LNCaP clone FGC (cell line): Measurements from ENCODE around the gene PRSS16.

Experiments
- DNase-seq: peaks from one replicate; pipeline ENCODE4 v3.0.0-alpha.2; 2011; ENCODE audit warnings: low read depth
- H3K4me3 ChIP-seq: 2 replicates; pipeline ENCODE4 v1.5.1; 2011; ENCODE audit warnings: mild to moderate bottlenecking, low read depth, low read length, control low read depth
- CTCF ChIP-seq: IDR thresholded peaks from 2 replicates; pipeline ENCODE4 v1.5.1; 2012; ENCODE audit warnings: mild to moderate bottlenecking; ENCODE audit not compliant: control insufficient read depth, insufficient read depth; ENCODE audit errors: extremely low read depth

PRSS16 gene

GRCh38 chr6:27248783-27249182, 1.3 kb downstream of the PRSS16 start:
- TF ChIP-seq CTCF, result no peak
- DNase-seq, result no peak
- H3K4me3 ChIP-seq, result no peak overlapping the region

GRCh38 chr6:27250277-27251111, 3.0 kb downstream of the PRSS16 start:
- peak overlapping the region; percentile 65 for H3K4me3 ChIP-seq
- no peak for DNase-seq
- no peak for TF ChIP-seq CTCF

- DNase-seq, result no peak
- H3K4me3 ChIP-seq, result peak overlapping the region; percentile 65
Observed at GRCh38 chr6:27251112-27251605, 3.7 kb downstream of the PRSS16 start.

GRCh38 chr6:27251606-27252251, 4.2 kb downstream of the PRSS16 start:
- peak; percentile 71 for TF ChIP-seq CTCF
- DNase-seq, result peak; percentile 80
- H3K4me3 ChIP-seq, result peak overlapping the region; percentile 65

More at GRCh38 chr6:27251112-27251605, 3.7 kb downstream of the PRSS16 start:
- no peak for TF ChIP-seq CTCF

- no peak overlapping the region for H3K4me3 ChIP-seq
- TF ChIP-seq CTCF, result no peak
- DNase-seq, result no peak
Observed at GRCh38 chr6:27254566-27254965, 7.1 kb downstream of the PRSS16 start.

GRCh38 chr6:27255866-27256265, 8.4 kb downstream of the PRSS16 start:
- DNase-seq, result no peak
- no peak overlapping the region for H3K4me3 ChIP-seq
- TF ChIP-seq CTCF, result no peak
